ENCODE measurements around the gene DUOX2.

- no peak for TF ChIP-seq CTCF (IDR thresholded peaks at IDR 0.05)
- TF ChIP-seq EP300 (IDR thresholded peaks at IDR 0.05) = no peak
Observed at GRCh38 chr15:45101749-45102148, 12.2 kb downstream of the DUOX2 start.

Data from ovary (tissue), 3 donors.